22Rv1 (cell line): ENCODE data around the gene PLCB4.

Experiments
- CTCF ChIP-seq: fragments of 450-650 bp; IDR thresholded peaks from 2 replicates; pipeline ENCODE4 v1.5.1; 2017; ENCODE audit warnings: mild to moderate bottlenecking
- ZFX ChIP-seq: fragments of 450-650 bp; IDR thresholded peaks from 2 replicates; pipeline ENCODE4 v1.6.1; 2017; ENCODE audit warnings: antibody characterized with exemption, borderline replicate concordance

GRCh38 chr20:9375221-9375681 lies 306.4 kb downstream of the PLCB4 start:
- TF ChIP-seq CTCF, result no peak
- no peak for TF ChIP-seq ZFX
